ENCODE measurements around the gene YARS1. TPM values are rescaled to one million over a fixed set of nuclear protein-coding genes. Genes with fewer than 3 reads are reported as not detected.
A peak's percentile ranks its signal among the peaks of the same experiment; 100 is the strongest.

The YARS1 gene
- total and polyA plus RNA-seq, 2 experiments from 2014 or later = 134 to 182 TPM

- ATAC-seq = no peak
- no peak overlapping the region for H2AFZ ChIP-seq
- no peaks in the 10 kb centered on the region for H3K27me3 ChIP-seq (ENCODE audit: insufficient read depth)
- peaks cover 3% of the 10 kb centered on the region for H3F3A ChIP-seq (replicated peaks; ENCODE audit: low read depth)
- Mint-ChIP-seq H3K27me3 (ENCODE audit: insufficient read depth, low read depth, poor library complexity) (peaks cover 7% of the 10 kb centered on the region), H3K36me3 (ENCODE audit: low read depth) (peaks cover 87% of the 10 kb centered on the region), H3K4me3 (peak overlapping the region; percentile 31; the same call in 1 of the 3 replicates), H3K9me3 (no peaks in the 10 kb centered on the region; the same call in 2 of the 3 replicates), H3K27ac (peak overlapping the region; percentile 94), H3K4me1 (peaks cover 39% of the 10 kb centered on the region)
- no peak for DNase-seq (ENCODE audit: low spot score)
- peak overlapping the region; percentile 59 for H3K4me2 ChIP-seq
- H3K4me1 ChIP-seq (ENCODE audit: insufficient read depth) = peaks cover 35% of the 10 kb centered on the region
- peaks cover 100% of the 10 kb centered on the region for H3K79me2 ChIP-seq (replicated peaks; ENCODE audit: insufficient read depth)
- TF ChIP-seq ZNF114 (CRISPR knock-in tag; IDR thresholded peaks at IDR 0.05) (no peak), CREB1 (CRISPR knock-in tag; IDR thresholded peaks at IDR 0.05; ENCODE audit: low read depth) (no peak), JUNB (IDR thresholded peaks at IDR 0.05; ENCODE audit: unreplicated experiment) (no peak), ETS1 (IDR thresholded peaks at IDR 0.05) (no peak), EZH2 (IDR thresholded peaks at IDR 0.05; ENCODE audit: low read depth, unreplicated experiment) (no peak), STAT1 (IDR thresholded peaks at IDR 0.05; ENCODE audit: unreplicated experiment) (no peak), ZNF331 (CRISPR knock-in tag; IDR thresholded peaks at IDR 0.05; ENCODE audit: low read depth) (no peak)
- peaks cover 60% of the 10 kb centered on the region for H4K20me1 ChIP-seq (replicated peaks; ENCODE audit: insufficient read depth)
- H3K36me3 ChIP-seq (ENCODE audit: insufficient read depth) = peaks cover 54% of the 10 kb centered on the region
- H3K4me3 ChIP-seq = peak overlapping the region; percentile 31; the same call in 1 of the 2 replicates
- no peaks in the 10 kb centered on the region for H3K9me2 ChIP-seq (ENCODE audit: insufficient read depth)
- H3K27ac ChIP-seq (ENCODE audit: low read depth) = peak overlapping the region; percentile 76
These were observed 5.2 kb downstream of the YARS1 start for GRCh38 chr1:32811917-32812316.

- H3K9me3 Mint-ChIP-seq = no peaks in the 10 kb centered on the region; the same call in 2 of the 3 replicates
- H3K27ac ChIP-seq (ENCODE audit: low read depth) = peak overlapping the region; percentile 76
- peaks cover 7% of the 10 kb centered on the region for H3K27me3 Mint-ChIP-seq (ENCODE audit: insufficient read depth, low read depth, poor library complexity)
- no peak for DNase-seq (ENCODE audit: low spot score)
- H4K20me1 ChIP-seq (replicated peaks; ENCODE audit: insufficient read depth) = peaks cover 67% of the 10 kb centered on the region
- no peaks in the 10 kb centered on the region for H3K9me2 ChIP-seq (ENCODE audit: insufficient read depth)
- peaks cover 60% of the 10 kb centered on the region for H3K36me3 ChIP-seq (ENCODE audit: insufficient read depth)
- no peak overlapping the region; the same call in 2 of the 3 replicates for H3K4me3 Mint-ChIP-seq
- H3K4me3 ChIP-seq = no peak overlapping the region; the same call in 1 of the 2 replicates
- 0 out of 2 replicates have a peak overlapping the region, but pooled peaks have one; percentile 59 for H3K4me2 ChIP-seq
- peaks cover 6% of the 10 kb centered on the region for H3F3A ChIP-seq (replicated peaks; ENCODE audit: low read depth)
- H3K27me3 ChIP-seq (ENCODE audit: insufficient read depth) = no peaks in the 10 kb centered on the region
- no peak overlapping the region for H2AFZ ChIP-seq
- peaks cover 100% of the 10 kb centered on the region for H3K79me2 ChIP-seq (replicated peaks; ENCODE audit: insufficient read depth)
- ATAC-seq = no peak
- peaks cover 87% of the 10 kb centered on the region for H3K36me3 Mint-ChIP-seq (ENCODE audit: low read depth)
- H3K4me1 Mint-ChIP-seq = peaks cover 39% of the 10 kb centered on the region
- H3K27ac Mint-ChIP-seq = peak overlapping the region; percentile 94
- peaks cover 35% of the 10 kb centered on the region for H3K4me1 ChIP-seq (ENCODE audit: insufficient read depth)
- TF ChIP-seq EZH2 (IDR thresholded peaks at IDR 0.05; ENCODE audit: low read depth, unreplicated experiment) (no peak), NANOG (IDR thresholded peaks at IDR 0.05; ENCODE audit: borderline replicate concordance) (no peak), CTCF (conservative IDR thresholded peaks at IDR 0.05; ENCODE audit: low read depth in 2 of 2) (no peak), CREB1 (CRISPR knock-in tag; IDR thresholded peaks at IDR 0.05; ENCODE audit: low read depth) (no peak), JUNB (IDR thresholded peaks at IDR 0.05; ENCODE audit: unreplicated experiment) (no peak), ZNF331 (CRISPR knock-in tag; IDR thresholded peaks at IDR 0.05; ENCODE audit: low read depth) (no peak), STAT1 (IDR thresholded peaks at IDR 0.05; ENCODE audit: unreplicated experiment) (no peak), ETS1 (IDR thresholded peaks at IDR 0.05) (no peak), ZNF114 (CRISPR knock-in tag; IDR thresholded peaks at IDR 0.05) (no peak), REST (IDR thresholded peaks at IDR 0.05; ENCODE audit: unreplicated experiment) (no peak)
These were observed 5.9 kb downstream of the YARS1 start for GRCh38 chr1:32811265-32811664.
